GM23248 (cell line): Measurements from ENCODE around the gene CAPN7. TPM values are rescaled to one million over a fixed set of nuclear protein-coding genes. Genes with fewer than 3 reads are reported as not detected.

Source experiments
- DNase-seq: peaks from one replicate; pipeline ENCODE4 v3.0.0-alpha.2; 2015
- H2AFZ ChIP-seq: fragments of 200-600 bp; sonication (generic); 2 replicates; pipeline ENCODE4 v1.6.1; 2016; ENCODE audit warnings: antibody characterized with exemption
- H3F3A ChIP-seq: fragments of 200-600 bp; sonication (generic); 2 replicates; pipeline ENCODE4 v1.6.1; 2016; ENCODE audit warnings: mild to moderate bottlenecking, antibody characterized with exemption, mixed run types; ENCODE audit not compliant: insufficient read depth
- H3K27ac ChIP-seq: fragments of 200-600 bp; sonication (generic); 2 replicates; pipeline ENCODE4 v1.5.1; 2016; ENCODE audit warnings: mild to moderate bottlenecking
- H3K27me3 ChIP-seq: fragments of 200-600 bp; sonication (generic); replicated peaks from 2 replicates; pipeline ENCODE4 v1.6.1; 2016; ENCODE audit warnings: mild to moderate bottlenecking; ENCODE audit not compliant: insufficient read depth
- H3K36me3 ChIP-seq: fragments of 200-600 bp; sonication (generic); 2 replicates; pipeline ENCODE4 v1.6.1; 2016; ENCODE audit warnings: low read depth, mild to moderate bottlenecking
- H3K4me1 ChIP-seq: fragments of 200-600 bp; sonication (generic); 2 replicates; pipeline ENCODE4 v1.6.1; 2016; ENCODE audit warnings: mild to moderate bottlenecking; ENCODE audit not compliant: insufficient read depth
- H3K4me2 ChIP-seq: fragments of 200-600 bp; sonication (generic); one replicate; pipeline ENCODE4 v1.6.1; 2016; ENCODE audit warnings: mild to moderate bottlenecking; ENCODE audit not compliant: unreplicated experiment
- H3K4me3 ChIP-seq: fragments of 200-600 bp; sonication (generic); 2 replicates; pipeline ENCODE4 v1.5.1; 2016; ENCODE audit warnings: mild to moderate bottlenecking
- H3K79me2 ChIP-seq: fragments of 200-600 bp; sonication (generic); 2 replicates; pipeline ENCODE4 v1.6.1; 2016; ENCODE audit warnings: mild to moderate bottlenecking; ENCODE audit not compliant: insufficient read depth
- H3K9ac ChIP-seq: fragments of 200-600 bp; sonication (generic); 2 replicates; pipeline ENCODE4 v1.6.1; 2016; ENCODE audit warnings: mild to moderate bottlenecking
- H3K9me2 ChIP-seq: fragments of 200-600 bp; sonication (generic); 2 replicates; pipeline ENCODE4 v1.6.1; 2016; ENCODE audit warnings: mixed run types, mild to moderate bottlenecking, moderate library complexity; ENCODE audit not compliant: insufficient read depth
- H3K9me3 ChIP-seq: fragments of 200-600 bp; sonication (generic); one replicate; pipeline ENCODE4 v1.6.1; 2017; ENCODE audit warnings: low read depth
- H4K20me1 ChIP-seq: fragments of 200-600 bp; sonication (generic); 2 replicates; pipeline ENCODE4 v1.6.0; 2016; ENCODE audit not compliant: insufficient read depth
- EZH2 ChIP-seq: fragments of 200-600 bp; sonication (generic); IDR thresholded peaks from 2 replicates; pipeline ENCODE4 v1.6.1; 2018; ENCODE audit warnings: antibody characterized with exemption, mild to moderate bottlenecking; ENCODE audit not compliant: insufficient read depth, poor library complexity, severe bottlenecking
- EZH2phosphoT487 ChIP-seq: fragments of 200-600 bp; sonication (generic); IDR thresholded peaks from 2 replicates; pipeline ENCODE4 v1.6.1; 2018; ENCODE audit warnings: antibody characterized with exemption, moderate library complexity, mild to moderate bottlenecking, low read depth; ENCODE audit not compliant: insufficient read depth
- WGBS, 2 experiments: methylation state at CpG; one replicate each; pipeline ENCODE4 v1.1.6; 2015 to 2017; ENCODE audit warnings: low lambda C conversion rate in 2 of 2, low coverage in 1 of 2; ENCODE audit errors: missing lambda C conversion rate in 2 of 2; 5-methylcytosine and 5-hydroxymethylcytosine counted together
- in situ Hi-C: fragments of 300-500 bp; cut with MboI; formaldehyde crosslinking; loops from 2 replicates; pipeline ENCODE4 v1.15.0; 2020
- polyA plus RNA-seq: library from polyadenylated mRNA; unstranded; fragments of >200 nt; fragmentation: Nextera tagmentation; extraction: Ambion mirVana; gene quantifications from 2 replicates; pipeline ENCODE4 v1.2.1, GENCODE V29; 2016
- total RNA-seq: library from RNA; depleted of rRNA; stranded (reverse); fragments of >200 nt; shearing (Covaris generic); gene quantifications from 2 replicates; pipeline ENCODE4 v1.2.3, GENCODE V29; 2014

CAPN7 gene
- total and polyA plus RNA-seq, 2 experiments from 2014 or later: 21.3 to 38.3 TPM

- Histone ChIP-seq H3K4me2 (no peak overlapping the region), H3K9ac (no peak overlapping the region), H3K9me3 (no peaks in the 10 kb centered on the region), H3K4me3 (no peak overlapping the region), H3F3A (peaks cover 23% of the 10 kb centered on the region), H3K4me1 (peaks cover 30% of the 10 kb centered on the region), H2AFZ (no peak overlapping the region), H3K27me3 (no peaks in the 10 kb centered on the region), H3K36me3 (no peaks in the 10 kb centered on the region), H3K9me2 (no peaks in the 10 kb centered on the region), H3K27ac (no peak overlapping the region), H4K20me1 (no peaks in the 10 kb centered on the region), H3K79me2 (peaks cover 79% of the 10 kb centered on the region)
- in situ Hi-C loops: loop anchor here (25.0 kb wide), 1 partner anchor 289 kb away; no protein-coding TSS in a partner anchor
- TF ChIP-seq EZH2: no peak
- TF ChIP-seq EZH2phosphoT487: no peak
- DNase-seq: no peak
- 77 to 80% methylated on average over 5 of the region's 5 CpGs for WGBS, 2 experiments
Measured at GRCh38 chr3:15273227-15273626, 67.2 kb downstream of the CAPN7 start.

GRCh38 chr3:15276028-15276724, 70.1 kb downstream of the CAPN7 start:
- H3K36me3 ChIP-seq: no peaks in the 10 kb centered on the region
- no peak overlapping the region for H2AFZ ChIP-seq
- no peak overlapping the region for H3K4me3 ChIP-seq
- no peak overlapping the region for H3K4me2 ChIP-seq
- DNase-seq: peak; percentile 66
- WGBS, 2 experiments: 78 to 81% methylated on average over 11 of the region's 11 CpGs
- in situ Hi-C loops: no loop called here
- no peaks in the 10 kb centered on the region for H3K9me2 ChIP-seq
- no peaks in the 10 kb centered on the region for H4K20me1 ChIP-seq
- H3K9ac ChIP-seq: no peak overlapping the region
- H3K9me3 ChIP-seq: no peaks in the 10 kb centered on the region
- H3K27ac ChIP-seq: peak overlapping the region; percentile 52
- H3F3A ChIP-seq: 0 out of 2 replicates have a peak, but pooled peaks cover 4% of the 10 kb centered on the region
- H3K27me3 ChIP-seq: no peaks in the 10 kb centered on the region
- H3K79me2 ChIP-seq: peaks cover 96% of the 10 kb centered on the region
- H3K4me1 ChIP-seq: peaks cover 11% of the 10 kb centered on the region; the same call in 1 of the 2 replicates
- TF ChIP-seq EZH2phosphoT487 (no peak), EZH2 (no peak)

- TF ChIP-seq EZH2phosphoT487 (no peak), EZH2 (no peak)
- Histone ChIP-seq H3K79me2 (peaks cover 97% of the 10 kb centered on the region), H3F3A (no peaks in the 10 kb centered on the region), H3K4me1 (peaks cover 11% of the 10 kb centered on the region; the same call in 1 of the 2 replicates), H3K27me3 (no peaks in the 10 kb centered on the region), H3K9me3 (no peaks in the 10 kb centered on the region), H3K4me3 (no peak overlapping the region), H3K27ac (no peak overlapping the region), H2AFZ (no peak overlapping the region), H3K36me3 (no peaks in the 10 kb centered on the region), H3K4me2 (no peak overlapping the region), H3K9me2 (no peaks in the 10 kb centered on the region), H4K20me1 (no peaks in the 10 kb centered on the region), H3K9ac (no peak overlapping the region)
- DNase-seq: no peak
- in situ Hi-C loops: no loop called here
- 81 to 82% methylated on average over 13 of the region's 13 CpGs for WGBS, 2 experiments
Measured at GRCh38 chr3:15277861-15278500, 71.9 kb downstream of the CAPN7 start.

- Histone ChIP-seq H3F3A (no peaks in the 10 kb centered on the region), H3K9me3 (no peaks in the 10 kb centered on the region), H4K20me1 (no peaks in the 10 kb centered on the region), H3K4me2 (no peak overlapping the region), H3K9ac (no peak overlapping the region), H3K27ac (no peak overlapping the region), H3K4me1 (peaks cover 11% of the 10 kb centered on the region), H2AFZ (no peak overlapping the region), H3K9me2 (no peaks in the 10 kb centered on the region), H3K27me3 (no peaks in the 10 kb centered on the region), H3K36me3 (no peaks in the 10 kb centered on the region), H3K4me3 (no peak overlapping the region), H3K79me2 (peaks cover 97% of the 10 kb centered on the region)
- DNase-seq: no peak
- WGBS, 2 experiments: 70 to 75% methylated on average over 4 of the region's 4 CpGs
- in situ Hi-C loops: no loop called here
- TF ChIP-seq EZH2phosphoT487: no peak
- TF ChIP-seq EZH2: no peak
Measured at GRCh38 chr3:15279205-15279604, 73.2 kb downstream of the CAPN7 start.
